ENCODE results near the gene CSMD2. TPM values are rescaled to one million over a fixed set of nuclear protein-coding genes. Genes with fewer than 3 reads are reported as not detected.

CSMD2 gene
- total RNA-seq, 1 donor from 2014 or later: 0.98 TPM

- no peak for DNase-seq (ENCODE audit: low read depth)
- H3K4me3 ChIP-seq (ENCODE audit: low read depth, low read length): no peak overlapping the region
- no peak for TF ChIP-seq CTCF (conservative IDR thresholded peaks at IDR 0.05; ENCODE audit: low read depth, low read length)
These were observed 466.5 kb downstream of the CSMD2 start for GRCh38 chr1:33698361-33699035.

GRCh38 chr1:33697816-33698215 is 467.2 kb downstream of the CSMD2 start:
- DNase-seq (ENCODE audit: low read depth): no peak
- H3K4me3 ChIP-seq (ENCODE audit: low read depth, low read length): no peak overlapping the region
- TF ChIP-seq CTCF (conservative IDR thresholded peaks at IDR 0.05; ENCODE audit: low read depth, low read length): no peak

GRCh38 chr1:33696962-33697361 is 468.1 kb downstream of the CSMD2 start:
- no peak overlapping the region for H3K4me3 ChIP-seq (ENCODE audit: low read depth, low read length)
- no peak for TF ChIP-seq CTCF (conservative IDR thresholded peaks at IDR 0.05; ENCODE audit: low read depth, low read length)
- DNase-seq (ENCODE audit: low read depth): no peak

GRCh38 chr1:33696311-33696710 is 468.7 kb downstream of the CSMD2 start:
- H3K4me3 ChIP-seq (ENCODE audit: low read depth, low read length): no peak overlapping the region
- no peak for DNase-seq (ENCODE audit: low read depth)
- TF ChIP-seq CTCF (conservative IDR thresholded peaks at IDR 0.05; ENCODE audit: low read depth, low read length): no peak

- no peak for TF ChIP-seq CTCF (conservative IDR thresholded peaks at IDR 0.05; ENCODE audit: low read depth, low read length)
- no peak for DNase-seq (ENCODE audit: low read depth)
- H3K4me3 ChIP-seq (ENCODE audit: low read depth, low read length): no peak overlapping the region
These were observed 472.5 kb downstream of the CSMD2 start for GRCh38 chr1:33692206-33693188.

GRCh38 chr1:33687000-33687399 is 478.0 kb downstream of the CSMD2 start:
- DNase-seq (ENCODE audit: low read depth): no peak
- no peak overlapping the region for H3K4me3 ChIP-seq (ENCODE audit: low read depth, low read length)
- TF ChIP-seq CTCF (conservative IDR thresholded peaks at IDR 0.05; ENCODE audit: low read depth, low read length): no peak
